VCaP (cell line): Measurements from ENCODE around the gene SLC25A45.

ENCODE experiments used
- H3K27ac ChIP-seq: fragments of 450-650 bp; 2 replicates; pipeline ENCODE4 v1.5.1; 2017
- TF ChIP-seq, protein P1 (sequence below): fragments of 450-650 bp; conservative IDR thresholded peaks from 2 replicates; pipeline ENCODE4 v1.5.1; 2017; ENCODE audit warnings: mild to moderate bottlenecking, moderate library complexity

SLC25A45 gene

GRCh38 chr11:65386307-65387140, 4.1 kb upstream of the SLC25A45 start, which contains the start of gene FRMD8:
Gene FRMD8 (plus strand): TSS chr11:65386637. CDS start chr11:65387037, 400 bp downstream.
- TF ChIP-seq, protein P1, sequence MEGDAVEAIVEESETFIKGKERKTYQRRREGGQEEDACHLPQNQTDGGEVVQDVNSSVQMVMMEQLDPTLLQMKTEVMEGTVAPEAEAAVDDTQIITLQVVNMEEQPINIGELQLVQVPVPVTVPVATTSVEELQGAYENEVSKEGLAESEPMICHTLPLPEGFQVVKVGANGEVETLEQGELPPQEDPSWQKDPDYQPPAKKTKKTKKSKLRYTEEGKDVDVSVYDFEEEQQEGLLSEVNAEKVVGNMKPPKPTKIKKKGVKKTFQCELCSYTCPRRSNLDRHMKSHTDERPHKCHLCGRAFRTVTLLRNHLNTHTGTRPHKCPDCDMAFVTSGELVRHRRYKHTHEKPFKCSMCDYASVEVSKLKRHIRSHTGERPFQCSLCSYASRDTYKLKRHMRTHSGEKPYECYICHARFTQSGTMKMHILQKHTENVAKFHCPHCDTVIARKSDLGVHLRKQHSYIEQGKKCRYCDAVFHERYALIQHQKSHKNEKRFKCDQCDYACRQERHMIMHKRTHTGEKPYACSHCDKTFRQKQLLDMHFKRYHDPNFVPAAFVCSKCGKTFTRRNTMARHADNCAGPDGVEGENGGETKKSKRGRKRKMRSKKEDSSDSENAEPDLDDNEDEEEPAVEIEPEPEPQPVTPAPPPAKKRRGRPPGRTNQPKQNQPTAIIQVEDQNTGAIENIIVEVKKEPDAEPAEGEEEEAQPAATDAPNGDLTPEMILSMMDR = no peak; the same call in 1 of the 2 replicates
- H3K27ac ChIP-seq = peak within 1 kb of the TSS; percentile 100

- peak overlapping the region; percentile 100 for H3K27ac ChIP-seq
- TF ChIP-seq, protein P1 = no peak
Measured at GRCh38 chr11:65384301-65384889, 1.9 kb upstream of the SLC25A45 start.

GRCh38 chr11:65383778-65384177, 1.3 kb upstream of the SLC25A45 start:
- TF ChIP-seq, protein P1 = no peak
- H3K27ac ChIP-seq = peak overlapping the region; percentile 100

- TF ChIP-seq, protein P1 = no peak
- H3K27ac ChIP-seq = peak overlapping the region; percentile 100
Measured at GRCh38 chr11:65382804-65383368, 440 bp upstream of the SLC25A45 start.

GRCh38 chr11:65381716-65382032, 772 bp downstream of the SLC25A45 start:
- TF ChIP-seq, protein P1 = no peak
- peak overlapping the region; percentile 100 for H3K27ac ChIP-seq

GRCh38 chr11:65380460-65381119, 1.9 kb downstream of the SLC25A45 start:
- H3K27ac ChIP-seq = peak overlapping the region; percentile 100

More at GRCh38 chr11:65380460-65381119, 1.9 kb downstream of the SLC25A45 start:
- TF ChIP-seq, protein P1 = peak; percentile 35
